Glutamatergic neuron (in vitro differentiated cells): ENCODE results near the gene ATG5. TPM values are rescaled to one million over a fixed set of nuclear protein-coding genes. Genes with fewer than 3 reads are reported as not detected.
"Not testable (repeated sequence)": the region's sequence is repeated elsewhere in the genome, so short reads cannot be mapped to it uniquely, and the experiment has no call there.

Experiments used
- DNase-seq: peaks from one replicate; pipeline ENCODE4 v3.0.0; 2022
- H3K27ac Mint-ChIP-seq: one replicate; pipeline ENCODE4 v1.8.0; 2020; ENCODE audit warnings: mild to moderate bottlenecking, mixed read lengths, inconsistent platforms; ENCODE audit not compliant: unreplicated experiment
- H3K27me3 Mint-ChIP-seq: one replicate; pipeline ENCODE4 v1.8.0; 2020; ENCODE audit warnings: mild to moderate bottlenecking, moderate library complexity, mixed read lengths, inconsistent platforms; ENCODE audit not compliant: unreplicated experiment
- H3K36me3 Mint-ChIP-seq: one replicate; pipeline ENCODE4 v1.8.0; 2020; ENCODE audit warnings: mild to moderate bottlenecking, mixed read lengths, inconsistent platforms; ENCODE audit not compliant: unreplicated experiment
- H3K4me1 Mint-ChIP-seq: one replicate; pipeline ENCODE4 v1.8.0; 2020; ENCODE audit warnings: mild to moderate bottlenecking, low read depth, mixed read lengths, inconsistent platforms; ENCODE audit not compliant: unreplicated experiment
- H3K4me3 Mint-ChIP-seq: one replicate; pipeline ENCODE4 v1.8.0; 2020; ENCODE audit warnings: mild to moderate bottlenecking, mixed read lengths, inconsistent platforms; ENCODE audit not compliant: unreplicated experiment
- H3K9me3 Mint-ChIP-seq: one replicate; pipeline ENCODE4 v1.8.0; 2020; ENCODE audit warnings: mild to moderate bottlenecking, moderate library complexity, mixed read lengths, inconsistent platforms; ENCODE audit not compliant: unreplicated experiment
- CTCF ChIP-seq: fragments of 200-600 bp; sonication (generic); IDR thresholded peaks from one replicate; pipeline ENCODE4 v1.5.0; 2021; ENCODE audit not compliant: partially characterized antibody, unreplicated experiment
- total RNA-seq: library from RNA; stranded (reverse); fragmentation: NEBNext Ultra II Directional; extraction: Animal tissue kit (Norgen Biotek cat#: 25700); gene quantifications from one replicate; pipeline ENCODE4 v1.2.1, GENCODE V29; 2021; ENCODE audit not compliant: unreplicated experiment

Gene ATG5
- total RNA-seq, 1 donor from 2014 or later = 24.8 TPM

GRCh38 chr6:106275692-106276091 is 49.9 kb downstream of the ATG5 start:
- Mint-ChIP-seq H3K4me1 (no peaks in the 10 kb centered on the region), H3K27me3 (no peaks in the 10 kb centered on the region), H3K9me3 (no peaks in the 10 kb centered on the region), H3K36me3 (no peaks in the 10 kb centered on the region), H3K4me3 (no peak overlapping the region), H3K27ac (no peak overlapping the region)
- DNase-seq = no peak
- TF ChIP-seq CTCF = no peak

GRCh38 chr6:106273087-106273486 is 52.5 kb downstream of the ATG5 start:
- DNase-seq = no peak
- Mint-ChIP-seq H3K9me3 (no peaks in the 10 kb centered on the region), H3K36me3 (peaks cover 9% of the 10 kb centered on the region), H3K27ac (no peak overlapping the region), H3K27me3 (no peaks in the 10 kb centered on the region), H3K4me3 (no peak overlapping the region), H3K4me1 (no peaks in the 10 kb centered on the region)
- TF ChIP-seq CTCF = no peak

GRCh38 chr6:106272287-106272686 is 53.3 kb downstream of the ATG5 start:
- no peak for TF ChIP-seq CTCF
- no peak overlapping the region for H3K4me3 Mint-ChIP-seq
- H3K27me3 Mint-ChIP-seq = no peaks in the 10 kb centered on the region
- no peak overlapping the region for H3K27ac Mint-ChIP-seq
- DNase-seq = no peak
- no peaks in the 10 kb centered on the region for H3K4me1 Mint-ChIP-seq
- peaks cover 14% of the 10 kb centered on the region for H3K36me3 Mint-ChIP-seq
- H3K9me3 Mint-ChIP-seq = no peaks in the 10 kb centered on the region

- H3K27ac Mint-ChIP-seq = no peak overlapping the region
- no peak for TF ChIP-seq CTCF
- H3K9me3 Mint-ChIP-seq = peaks cover 3% of the 10 kb centered on the region
- no peak overlapping the region for H3K4me3 Mint-ChIP-seq
- peaks cover 1% of the 10 kb centered on the region for H3K27me3 Mint-ChIP-seq
- no peaks in the 10 kb centered on the region for H3K4me1 Mint-ChIP-seq
- DNase-seq = no peak
- H3K36me3 Mint-ChIP-seq = peaks cover 27% of the 10 kb centered on the region
These were observed 55.1 kb downstream of the ATG5 start for GRCh38 chr6:106270414-106270813.

- H3K4me3 Mint-ChIP-seq, H3K27me3 Mint-ChIP-seq, H3K9me3 Mint-ChIP-seq, H3K27ac Mint-ChIP-seq, DNase-seq, H3K4me1 Mint-ChIP-seq: not testable (repeated sequence)
- peaks cover 37% of the 10 kb centered on the region for H3K36me3 Mint-ChIP-seq
These were observed 56.2 kb downstream of the ATG5 start for GRCh38 chr6:106269268-106269919.

- H3K36me3 Mint-ChIP-seq = peaks cover 43% of the 10 kb centered on the region
These were observed 57.1 kb downstream of the ATG5 start for GRCh38 chr6:106268500-106268899.

GRCh38 chr6:106264433-106264832 is 61.1 kb downstream of the ATG5 start:
- not testable (repeated sequence) for DNase-seq, H3K27ac Mint-ChIP-seq, H3K4me1 Mint-ChIP-seq, H3K4me3 Mint-ChIP-seq, H3K27me3 Mint-ChIP-seq
- Mint-ChIP-seq H3K9me3 (peaks cover 12% of the 10 kb centered on the region), H3K36me3 (peaks cover 43% of the 10 kb centered on the region)

More at GRCh38 chr6:106268500-106268899, 57.1 kb downstream of the ATG5 start:
- DNase-seq, H3K4me3 Mint-ChIP-seq, H3K4me1 Mint-ChIP-seq, H3K27me3 Mint-ChIP-seq, H3K27ac Mint-ChIP-seq: not testable (repeated sequence)
- H3K9me3 Mint-ChIP-seq = peaks cover 12% of the 10 kb centered on the region

- H3K4me3 Mint-ChIP-seq, H3K27me3 Mint-ChIP-seq, DNase-seq, H3K9me3 Mint-ChIP-seq, H3K4me1 Mint-ChIP-seq, H3K36me3 Mint-ChIP-seq, H3K27ac Mint-ChIP-seq: not testable (repeated sequence)
These were observed 65.8 kb downstream of the ATG5 start for GRCh38 chr6:106259748-106260147.
